Kidney capillary endothelial cell (primary cell): ENCODE measurements around the gene RASGRP1.

Experiments used
- DNase-seq: peaks from one replicate; pipeline ENCODE4 v3.0.0-alpha.2; 2018; ENCODE audit warnings: low spot score

The RASGRP1 gene

DNA sequence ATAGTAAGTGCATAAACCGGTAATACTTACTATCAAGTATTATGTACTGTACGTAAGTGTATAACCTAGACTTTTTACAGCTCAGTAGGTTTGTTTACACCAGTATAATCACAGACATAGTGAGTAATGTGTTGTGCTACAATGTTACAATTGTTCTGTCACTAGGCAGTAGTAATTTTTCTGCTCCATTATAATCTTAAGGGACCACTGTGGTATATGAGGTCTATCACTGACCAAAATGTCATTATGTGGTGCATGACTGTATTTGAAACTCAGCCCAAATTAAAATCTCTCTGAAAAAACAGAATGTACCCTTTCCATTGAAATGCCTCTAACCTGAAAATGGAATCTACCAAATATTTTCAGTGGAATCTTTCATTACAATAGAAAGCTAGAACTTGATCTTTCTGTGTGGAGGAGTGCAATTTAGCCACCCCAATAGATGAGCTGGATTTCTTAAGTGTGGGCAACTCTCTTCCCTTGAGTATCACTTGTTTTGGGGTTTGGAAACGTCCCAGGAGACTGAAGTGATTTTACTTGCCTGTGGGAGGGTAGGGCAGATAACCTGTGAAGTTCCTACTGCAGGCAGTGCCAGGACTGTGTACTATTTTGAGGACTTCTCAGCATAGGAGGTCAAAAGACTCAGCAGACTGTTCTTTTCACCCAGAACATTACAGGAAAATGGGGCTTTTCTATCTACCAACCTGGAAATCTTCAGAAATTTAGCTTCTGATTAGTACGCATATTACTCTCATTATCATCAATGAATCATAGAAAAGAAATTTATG, 59.7 kb downstream of the RASGRP1 start:
- DNase-seq = no peak

DNA sequence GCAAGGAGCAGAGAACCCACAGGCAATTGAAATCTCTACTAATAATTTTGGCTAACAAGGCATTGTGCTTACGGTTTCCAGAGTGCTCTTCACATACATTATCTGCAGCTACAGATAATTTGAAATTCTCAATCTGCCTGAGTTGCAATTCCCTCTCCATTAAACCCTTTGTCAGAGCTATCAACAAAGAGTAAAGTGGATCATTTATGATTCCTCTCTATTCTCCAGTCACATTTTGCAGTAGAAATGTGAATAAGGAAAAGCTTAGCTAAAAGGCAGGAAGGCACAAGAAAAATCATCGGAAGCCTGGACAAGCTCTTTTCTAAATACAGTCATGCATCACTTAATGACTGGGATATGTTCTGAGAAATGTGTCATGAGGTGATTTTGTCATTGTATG, 61.1 kb downstream of the RASGRP1 start:
- DNase-seq = no peak

DNA sequence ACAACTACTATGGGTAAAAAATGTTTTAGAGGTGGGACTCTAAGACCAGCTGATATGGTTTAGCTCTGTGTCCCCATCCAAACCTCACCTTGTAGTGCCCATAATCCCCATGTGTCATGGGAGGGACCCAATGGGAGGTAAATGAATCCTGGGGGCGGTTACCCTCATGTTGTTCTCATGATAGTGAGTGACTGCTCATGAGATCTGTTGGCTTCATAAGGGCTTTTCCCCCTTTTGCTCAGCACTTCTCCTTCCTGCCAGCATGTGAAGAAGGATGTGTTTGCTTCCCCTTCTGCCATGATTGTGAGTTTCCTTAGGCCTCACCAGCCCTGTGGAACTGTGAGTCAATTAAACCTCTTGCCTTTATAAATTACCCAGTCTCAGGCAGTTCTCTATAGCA, 65.0 kb downstream of the RASGRP1 start:
- no peak for DNase-seq

DNA sequence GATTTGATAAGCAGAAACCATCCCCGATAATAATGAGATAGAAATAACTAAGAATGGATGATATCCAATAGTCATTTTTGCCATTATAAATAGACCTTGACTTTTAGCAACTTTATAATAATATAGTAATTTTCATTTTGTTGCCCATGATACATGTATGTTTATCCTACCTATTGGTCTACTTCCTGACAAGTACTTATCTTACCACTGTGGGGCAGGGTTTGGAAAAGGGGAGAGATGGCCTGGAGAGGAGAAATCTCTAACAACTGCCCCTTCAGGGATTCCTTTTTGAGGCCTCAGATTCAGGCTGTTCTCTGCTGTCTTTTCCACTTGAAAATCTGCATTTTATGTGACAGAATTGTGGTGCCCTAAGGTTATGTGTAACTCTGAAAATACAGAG, 68.5 kb downstream of the RASGRP1 start:
- DNase-seq = no peak

DNA sequence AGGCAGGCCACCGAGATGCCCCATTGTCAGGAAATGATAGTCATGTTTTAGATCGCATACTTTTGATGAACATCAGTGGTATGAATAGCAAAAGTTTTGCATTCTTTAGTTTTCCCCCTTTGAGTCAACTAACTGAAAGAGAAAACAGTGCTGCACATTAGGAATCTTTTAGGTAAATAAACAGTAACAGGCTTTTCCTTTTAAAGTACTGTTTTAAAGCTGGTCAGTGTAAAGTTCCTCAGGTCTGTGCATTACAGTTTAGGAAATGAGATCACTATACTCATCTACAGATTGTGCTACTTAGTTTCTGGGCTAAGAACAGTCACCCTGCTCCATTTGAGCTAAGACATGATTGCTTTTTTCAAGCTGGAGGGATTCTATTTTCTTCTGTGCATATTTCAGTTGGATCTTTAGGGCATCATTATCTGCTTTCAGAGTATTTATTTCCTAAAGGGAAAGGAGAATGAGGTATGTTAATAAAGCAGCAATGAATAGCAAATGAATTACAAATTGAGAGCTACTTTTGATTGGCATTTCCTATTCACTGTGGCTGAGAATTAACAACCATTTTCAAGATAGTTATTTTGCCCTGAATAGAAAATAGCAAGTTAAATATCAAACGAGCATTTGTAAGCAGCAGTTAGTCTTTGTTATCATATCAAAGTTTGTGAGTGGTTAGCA, 74.2 kb downstream of the RASGRP1 start:
- no peak for DNase-seq

- DNase-seq = no peak
Measured at GRCh38 chr15:38487378-38487777, 77.2 kb downstream of the RASGRP1 start.

- no peak for DNase-seq
Measured at GRCh38 chr15:38486936-38487335, 77.7 kb downstream of the RASGRP1 start.

GRCh38 chr15:38482572-38482971, 82.0 kb downstream of the RASGRP1 start:
- no peak for DNase-seq

GRCh38 chr15:38481761-38482160, 82.9 kb downstream of the RASGRP1 start:
- no peak for DNase-seq

DNA sequence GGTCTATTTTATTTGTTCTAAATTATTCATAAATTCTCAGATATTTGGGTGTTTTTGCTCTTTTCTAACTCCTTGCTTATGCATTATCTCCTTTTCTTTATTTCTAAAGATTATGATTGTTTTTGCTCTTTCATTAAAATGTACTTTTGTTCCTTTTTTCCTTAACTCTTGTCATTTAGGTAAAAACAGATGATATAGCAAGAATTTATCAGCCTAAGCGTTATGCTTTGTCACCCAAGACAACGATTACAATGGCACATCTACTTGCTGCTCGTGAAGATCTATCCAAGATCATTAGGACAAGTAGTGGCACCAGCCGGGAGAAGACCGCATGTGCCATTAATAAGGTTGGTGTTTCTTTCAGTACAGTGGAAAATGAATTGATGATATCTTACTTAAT, 83.5 kb downstream of the RASGRP1 start:
- no peak for DNase-seq

GRCh38 chr15:38479756-38480155, 84.9 kb downstream of the RASGRP1 start:
- DNase-seq = no peak

DNA sequence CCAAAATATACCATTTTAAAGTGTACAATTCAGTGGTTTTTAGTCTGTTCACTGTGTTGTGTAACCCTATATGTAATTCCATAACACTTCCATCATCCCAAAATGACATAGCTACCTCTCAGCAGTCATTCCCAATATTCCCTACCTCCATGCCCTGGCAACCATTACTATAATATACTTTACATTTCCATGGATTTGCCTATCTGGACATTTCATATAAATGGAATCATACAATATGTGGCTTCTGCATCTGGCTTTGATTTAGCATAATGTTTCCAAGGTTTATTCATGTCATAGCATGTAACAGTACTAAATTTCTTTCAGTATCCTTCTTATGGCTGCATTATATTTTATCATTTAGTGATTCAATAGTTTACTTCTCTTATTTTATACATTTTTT, 85.3 kb downstream of the RASGRP1 start:
- no peak for DNase-seq

- no peak for DNase-seq
Measured at GRCh38 chr15:38477637-38478036, 87.0 kb downstream of the RASGRP1 start.

- no peak for DNase-seq
Measured at GRCh38 chr15:38476120-38476519, 88.5 kb downstream of the RASGRP1 start.

DNA sequence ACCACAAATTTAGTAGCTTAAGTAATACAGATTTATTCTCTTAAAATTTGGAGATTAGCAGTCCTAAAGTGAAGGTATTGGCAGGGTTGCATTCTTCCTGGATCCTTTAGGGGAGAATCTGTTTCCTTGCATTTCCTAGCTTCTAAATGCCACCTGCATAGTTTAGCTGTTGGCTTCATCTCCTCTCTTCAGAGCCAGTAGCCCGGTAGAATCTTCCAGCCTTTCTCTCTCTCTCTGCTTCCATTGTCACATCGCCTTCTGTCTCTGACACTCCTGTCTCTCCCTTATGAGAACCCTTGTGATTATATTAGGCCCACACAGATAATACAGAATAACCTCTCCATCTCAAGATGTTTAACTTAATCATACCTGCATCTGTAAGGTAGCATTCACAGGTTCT, 89.3 kb downstream of the RASGRP1 start:
- no peak for DNase-seq

GRCh38 chr15:38474155-38474757, 90.4 kb downstream of the RASGRP1 start:
- peak; percentile 26 for DNase-seq

DNA sequence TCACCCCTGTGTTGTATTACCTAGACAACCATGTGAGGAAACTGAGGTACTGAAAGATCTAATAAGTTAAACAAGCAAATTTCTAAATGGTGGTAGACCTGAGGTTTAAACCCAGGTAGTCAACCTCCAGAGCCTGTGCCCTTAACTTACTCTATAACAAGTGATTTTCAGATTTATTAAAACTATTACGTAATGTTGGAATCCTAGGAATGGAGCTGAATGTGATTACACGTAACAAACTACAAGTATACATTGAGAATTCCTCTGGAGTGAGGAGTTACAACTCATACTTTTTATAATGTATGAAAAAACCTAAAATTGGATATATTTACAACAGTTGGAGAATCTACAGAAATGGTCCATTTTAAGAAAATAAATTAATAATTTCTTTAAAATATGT, 92.6 kb downstream of the RASGRP1 start:
- DNase-seq = no peak

DNA sequence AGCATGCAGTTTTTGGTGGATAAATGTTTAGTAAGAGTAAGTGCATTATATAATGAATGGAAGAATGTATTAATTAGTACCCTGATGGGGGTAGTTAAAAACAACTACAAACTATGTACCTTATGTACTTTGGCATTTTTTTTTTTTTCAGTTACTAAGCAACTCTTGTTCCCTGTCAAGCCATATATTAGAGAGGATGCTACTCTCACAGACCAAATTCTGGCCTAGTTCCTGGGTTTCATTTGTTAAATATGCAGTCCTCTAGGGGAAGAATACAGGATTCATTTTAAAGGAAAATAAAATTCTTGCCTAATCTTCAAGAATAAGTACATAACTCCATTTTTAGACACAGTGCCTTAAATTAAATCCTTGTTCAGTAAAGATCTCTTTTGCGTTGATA, 93.8 kb downstream of the RASGRP1 start:
- no peak for DNase-seq

DNA sequence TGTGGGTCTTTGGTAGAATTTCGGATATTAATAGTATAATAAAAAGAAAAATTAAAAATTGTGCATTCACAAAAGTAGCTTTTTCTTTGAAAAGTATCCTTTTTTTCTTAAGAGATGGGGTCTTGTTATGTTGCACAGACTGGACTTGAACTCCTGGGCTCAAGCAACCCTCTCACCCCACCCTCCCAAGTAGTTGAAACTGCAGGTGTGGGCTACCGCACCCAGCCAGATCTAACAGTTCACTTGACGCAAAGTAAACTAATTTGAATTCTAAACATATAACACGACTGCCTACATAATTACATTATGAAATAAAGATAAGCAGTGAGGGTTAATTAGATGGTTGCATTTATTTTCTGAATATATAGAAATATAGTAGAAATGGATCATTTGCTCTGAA, 99.9 kb downstream of the RASGRP1 start:
- no peak for DNase-seq

DNA sequence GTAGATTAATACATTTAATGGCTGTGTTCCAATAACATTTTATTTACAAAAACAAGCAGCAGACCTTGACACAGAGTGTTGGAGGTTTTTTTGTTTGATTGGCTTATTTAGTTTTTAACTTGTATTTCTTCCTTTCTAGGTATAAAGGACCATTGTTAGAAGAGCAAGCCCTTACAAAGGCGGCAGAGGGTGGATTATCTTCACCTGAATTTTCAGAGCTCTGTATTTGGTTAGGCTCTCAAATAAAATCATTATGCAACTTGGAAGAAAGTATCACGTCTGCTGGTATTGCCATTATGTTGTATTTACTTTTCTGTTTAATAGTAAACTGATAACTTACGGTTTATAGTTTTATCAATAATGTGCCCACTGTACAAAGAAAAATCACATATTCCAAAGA, 100.7 kb downstream of the RASGRP1 start:
- no peak for DNase-seq

GRCh38 chr15:38461066-38461833, 103.4 kb downstream of the RASGRP1 start:
- peak; percentile 37 for DNase-seq

DNA sequence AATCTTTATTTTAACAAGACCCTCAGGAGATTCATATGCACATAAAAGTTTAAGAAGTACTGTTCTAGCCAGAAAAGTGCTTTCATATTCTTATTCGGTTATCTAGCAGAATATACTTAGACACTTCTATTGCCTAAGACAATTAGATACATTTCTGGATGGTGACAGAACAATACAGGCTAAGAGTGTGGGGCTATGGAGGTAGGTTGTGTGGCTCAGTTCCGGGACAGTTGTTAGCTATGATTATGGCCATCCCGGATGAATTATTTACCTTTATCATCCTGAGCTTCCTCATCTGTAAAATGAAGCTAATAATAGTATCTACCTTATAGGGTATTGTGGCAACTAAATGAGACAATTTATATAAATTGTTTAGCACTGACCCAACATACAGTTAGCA, 104.1 kb downstream of the RASGRP1 start:
- DNase-seq = no peak

DNA sequence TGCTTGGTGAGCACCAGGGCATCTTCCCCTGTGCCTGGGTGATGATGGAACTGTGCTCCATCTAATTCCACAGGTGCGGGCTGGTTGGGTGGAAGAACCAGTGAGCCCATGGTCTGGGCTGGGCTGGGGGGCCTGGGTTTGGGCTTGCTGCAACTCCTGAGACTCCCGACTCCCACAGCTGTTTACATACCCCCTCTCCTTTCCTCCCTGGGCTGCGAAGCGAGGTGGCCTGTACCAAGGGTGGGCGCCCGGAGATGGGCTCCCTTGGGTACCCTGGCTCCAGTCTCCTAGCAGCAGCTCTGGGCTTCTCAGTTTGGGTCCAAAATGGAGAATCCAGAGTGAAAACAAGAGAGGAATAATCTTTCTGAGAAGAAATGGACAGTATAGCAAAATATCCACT, 105.1 kb downstream of the RASGRP1 start:
- DNase-seq = no peak
